ENCODE measurements around the gene GADD45GIP1.

GADD45GIP1 gene

GRCh38 chr19:12912571-12912970 lies 44.5 kb downstream of the GADD45GIP1 start:
- DNase-seq (ENCODE audit: low read depth, low spot score): no peak

DNA sequence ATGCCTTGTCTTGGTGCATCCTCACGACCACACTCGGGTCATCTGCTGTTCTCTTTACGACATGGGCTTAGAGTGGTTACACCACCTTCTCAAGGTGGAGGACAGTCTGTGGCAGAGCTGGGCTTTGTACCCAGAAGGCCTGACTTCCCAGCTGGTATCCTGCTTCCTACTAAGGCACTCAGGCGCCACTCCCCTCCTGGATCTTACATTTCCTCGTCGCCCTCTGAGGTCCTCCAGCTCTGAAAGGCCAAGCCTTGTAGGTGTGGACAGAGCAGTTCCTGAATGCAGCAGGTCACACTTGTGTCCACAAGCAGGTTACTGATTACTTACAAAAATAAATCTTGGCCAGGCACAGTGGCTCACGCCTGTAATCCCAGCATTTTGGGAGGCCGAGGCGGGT lies 49.9 kb downstream of the GADD45GIP1 start:
- DNase-seq (ENCODE audit: low read depth, low spot score): no peak
